K562 (cell line): ENCODE data around the gene AP1S3. TPM values are rescaled to one million over a fixed set of nuclear protein-coding genes. Genes with fewer than 3 reads are reported as not detected.

Experiments
- ATAC-seq: fragments of 200-7000 bp; cut with Tn5 transposase; 3 replicates; pipeline ENCODE4 v1.9.1; 2020; ENCODE audit warnings: moderate library complexity
- BruUV-seq: library from RNA; stranded (reverse); fragments of 400-500 nt; replicated peaks from 2 replicates; lab custom pipeline; 2021; lab: Mats Ljungman, UMichigan
- CTCF ChIA-PET: fragments of 300-600 bp; formaldehyde crosslinking; extraction: SDS; loops from one replicate; lab custom pipeline; 2021; ENCODE audit warnings: low intra/inter-chr PET ratio; lab: Yijun Ruan, JAX
- POLR2A ChIA-PET: fragments of 300-600, 350-650 bp; sonication (Branson Sonifier 250); formaldehyde crosslinking; extraction: SDS; loops from one replicate; lab custom pipeline; 2021; ENCODE audit warnings: antibody characterized with exemption, inconsistent platforms; lab: Yijun Ruan, JAX
- DNase-seq, 4 experiments: peaks; one replicate each; pipeline versions ENCODE4 v3.0.0 to v3.0.0-alpha.2; 2011 to 2018; ENCODE audit warnings: low spot score in 3 of 4, mixed read lengths in 3 of 4; ENCODE audit errors: extremely low read depth in 1 of 4
- FAIRE-seq: peaks from 2 replicates; lab custom pipeline; 2011; peaks lifted over from hg19 to GRCh38; lab: Jason Lieb, UNC
- H2AFZ ChIP-seq: 2 replicates; pipeline ENCODE4 v1.6.0; 2011; ENCODE audit warnings: low read depth, low read length, control low read depth, inconsistent platforms
- H3K27ac ChIP-seq: fragments of 200-600 bp; 3 replicates; pipeline ENCODE4 v1.8.0; 2011; ENCODE audit warnings: low read depth, mild to moderate bottlenecking, control low read depth, inconsistent platforms, low read length, moderate library complexity, mixed read lengths; ENCODE audit errors: extremely low read depth
- H3K27me3 ChIP-seq, 2 experiments: fragments of 300-600 bp in 1 of 2; 2 replicates in 1 of 2; 3 replicates in 1 of 2; pipeline versions ENCODE4 v1.6.0 to v1.8.0; 2011; ENCODE audit warnings: inconsistent platforms in 2 of 2, low read length in 2 of 2, mild to moderate bottlenecking in 1 of 2, mixed read lengths in 1 of 2, moderate library complexity in 1 of 2; ENCODE audit not compliant: control insufficient read depth in 2 of 2, insufficient read depth in 2 of 2
- H3K36me3 ChIP-seq: fragments of 300-600 bp; 3 replicates; pipeline ENCODE4 v1.8.0; 2011; ENCODE audit warnings: mild to moderate bottlenecking, low read length, inconsistent platforms; ENCODE audit not compliant: control insufficient read depth, insufficient read depth
- H3K4me1 ChIP-seq, 2 experiments: fragments of 200-600 bp in 1 of 2; replicated peaks in 1 of 2; 2 replicates in 1 of 2; 3 replicates in 1 of 2; pipeline versions ENCODE4 v1.5.1 to v1.8.0; 2011; ENCODE audit warnings: inconsistent platforms in 2 of 2, low read length in 2 of 2, mild to moderate bottlenecking in 1 of 2, mixed read lengths in 1 of 2, moderate library complexity in 1 of 2; ENCODE audit not compliant: control insufficient read depth in 2 of 2, insufficient read depth in 2 of 2
- H3K4me2 ChIP-seq: 2 replicates; pipeline ENCODE4 v1.6.1; 2011; ENCODE audit warnings: low read length, control low read depth, inconsistent platforms, mixed read lengths; ENCODE audit not compliant: insufficient read depth
- H3K4me3 ChIP-seq: fragments of 200-600 bp; sonication (generic), shearing (Covaris generic); 2 replicates; pipeline ENCODE4 v1.5.1; 2016; ENCODE audit warnings: control low read depth, inconsistent platforms
- H3K79me2 ChIP-seq: fragments of 200-600 bp; 3 replicates; pipeline ENCODE4 v1.8.0; 2011; ENCODE audit warnings: low read length, inconsistent platforms; ENCODE audit not compliant: control insufficient read depth, insufficient read depth
- H3K9ac ChIP-seq, 2 experiments: 2 replicates each; pipeline versions ENCODE4 v1.6.0 to v1.6.1; 2011; ENCODE audit warnings: low read depth in 2 of 2, low read length in 2 of 2, control low read depth in 1 of 2, inconsistent platforms in 1 of 2, mild to moderate bottlenecking in 1 of 2, mixed read lengths in 1 of 2; ENCODE audit not compliant: insufficient read depth in 1 of 2
- H3K9me1 ChIP-seq: one replicate; pipeline ENCODE4 v1.6.0; 2011; ENCODE audit warnings: inconsistent platforms, mild to moderate bottlenecking, low read length, moderate library complexity; ENCODE audit not compliant: control insufficient read depth, insufficient read depth
- H3K9me3 ChIP-seq: replicated peaks from 2 replicates; pipeline ENCODE4 v1.5.1; 2011; ENCODE audit warnings: low read depth, low read length, inconsistent platforms; ENCODE audit not compliant: control insufficient read depth, insufficient read depth
- H4K20me1 ChIP-seq: replicated peaks from 2 replicates; pipeline ENCODE4 v1.6.1; 2011; ENCODE audit warnings: low read length, inconsistent platforms, mixed read lengths; ENCODE audit not compliant: control insufficient read depth, insufficient read depth
- BRD4 ChIP-seq: fragments of 200-600 bp; sonication (generic); IDR thresholded peaks from 2 replicates; pipeline ENCODE4 v1.6.1; 2017; ENCODE audit warnings: inconsistent platforms
- CHD4 ChIP-seq: fragments of 200-600 bp; sonication (generic); IDR thresholded peaks from 3 replicates; pipeline ENCODE4 v1.6.1; 2012; ENCODE audit warnings: low read depth, mild to moderate bottlenecking, mixed read lengths, low read length, inconsistent platforms; ENCODE audit not compliant: insufficient read depth, insufficient replicate concordance, poor library complexity, severe bottlenecking
- ELK3 ChIP-seq: fragments of 450-650 bp; formaldehyde crosslinking; IDR thresholded peaks from 2 replicates; pipeline ENCODE4 v1.4.0; 2020; ENCODE audit warnings: mild to moderate bottlenecking
- GTF2F1 ChIP-seq: IDR thresholded peaks from 2 replicates; pipeline ENCODE4 v1.6.1; 2011; ENCODE audit warnings: low read depth, low read length, improper control_type of control experiment
- HDGF ChIP-seq: fragments of 450-650 bp; IDR thresholded peaks from 2 replicates; pipeline ENCODE4 v1.6.1; 2016
- KHSRP ChIP-seq: fragments of 450-650 bp; IDR thresholded peaks from 2 replicates; pipeline ENCODE4 v1.6.1; 2017
- MYC ChIP-seq, 2 experiments: fragments of 250-450 bp in 1 of 2; sonication (Bioruptor Pico) in 1 of 2; IDR thresholded peaks; 2 replicates each; pipeline versions ENCODE4 v1.5.1 to v1.6.1; 2012 to 2021; ENCODE audit warnings: low read depth in 2 of 2, borderline replicate concordance in 1 of 2, improper control_type of control experiment in 1 of 2, low read length in 1 of 2, mild to moderate bottlenecking in 1 of 2, moderate library complexity in 1 of 2
- RNF2 ChIP-seq: sonication (generic); IDR thresholded peaks from 2 replicates; pipeline ENCODE4 v1.6.1; 2016
- TFE3 ChIP-seq: fragments of 450-650 bp; formaldehyde crosslinking; IDR thresholded peaks from 2 replicates; pipeline ENCODE4 v1.4.0; 2020; ENCODE audit warnings: mild to moderate bottlenecking, mixed read lengths
- ZBTB43 ChIP-seq: sonication (generic); formaldehyde crosslinking; IDR thresholded peaks from 2 replicates; pipeline ENCODE4 v1.8.0; 2023; ENCODE audit warnings: mild to moderate bottlenecking, missing genetic modification reagents
- ZNF263 ChIP-seq: sonication (generic); formaldehyde crosslinking; IDR thresholded peaks from 2 replicates; pipeline ENCODE4 v1.8.0; 2022; ENCODE audit warnings: mild to moderate bottlenecking, missing genetic modification reagents, borderline replicate concordance
- ZNF592 ChIP-seq: fragments of 450-650 bp; IDR thresholded peaks from 2 replicates; pipeline ENCODE4 v1.6.1; 2017; ENCODE audit warnings: antibody characterized with exemption, mild to moderate bottlenecking
- WGBS: fragments of 100-300 bp; shearing (Covaris generic); methylation state at CpG from one replicate; pipeline ENCODE4 v1.1.6; 2016; ENCODE audit warnings: low coverage, mixed read lengths; ENCODE audit not compliant: insufficient coverage; ENCODE audit errors: missing lambda C conversion rate; 5-methylcytosine and 5-hydroxymethylcytosine counted together
- in situ Hi-C: fragments of 300-500 bp; cut with MboI; formaldehyde crosslinking; loops from 4 replicates; pipeline ENCODE4 v1.15.0; 2018; ENCODE audit warnings: inconsistent platforms, mixed read lengths
- intact Hi-C: fragments of 100-400 bp; cut with micrococcal nuclease; formaldehyde crosslinking; loops from 2 replicates; pipeline ENCODE4 v1.14.2; 2022
- polyA plus RNA-seq, 8 experiments: library from polyadenylated mRNA; depleted of rRNA in 4 of 8; stranded (reverse) in 5 of 8; unstranded in 3 of 8; fragments of >200 nt; fragmentation: Nextera tagmentation in 2 of 8; fragmentation: Illumina TruSeq in 1 of 8; extraction: Ambion mirVana in 2 of 8; extraction: Trizol in 1 of 8; gene quantifications; 2 replicates each; pipeline versions ENCODE4 v1.2.1 to v1.2.3, GENCODE V29; 2011 to 2014; ENCODE audit warnings: inconsistent platforms in 1 of 8, missing spikeins in 1 of 8
- total RNA-seq, 7 experiments: library from RNA; depleted of rRNA in 6 of 7; stranded (reverse); fragments of >200 nt in 6 of 7; fragmentation: Illumina TruSeq in 2 of 7; extraction: Trizol in 2 of 7; gene quantifications; 2 replicates each; pipeline versions ENCODE4 v1.2.1 to v1.2.3, GENCODE V29; 2011 to 2021; ENCODE audit warnings: low replicate concordance in 1 of 7

AP1S3 gene
- total and polyA plus RNA-seq, 9 of the 15 experiments (the other 6 are each of a cell fraction or from before 2014, with no cell fraction given): 0.50 to 3.8 (median 2.1) TPM

GRCh38 chr2:223758131-223758840 lies 79.1 kb downstream of the AP1S3 start:
- Histone ChIP-seq H3K27ac (no peak overlapping the region), H3K9me1 (no peaks in the 10 kb centered on the region), H3K79me2 (no peaks in the 10 kb centered on the region), H2AFZ (no peak overlapping the region), H3K4me2 (no peak overlapping the region), H3K9me3 (no peaks in the 10 kb centered on the region), H3K4me3 (no peak overlapping the region), H3K4me1 (no peaks in the 10 kb centered on the region), H3K36me3 (no peaks in the 10 kb centered on the region), H3K9ac (no peak overlapping the region), H4K20me1 (no peaks in the 10 kb centered on the region), H3K27me3 (no peaks in the 10 kb centered on the region)
- WGBS: 47% methylated on average over 4 of the region's 4 CpGs
- intact Hi-C loops: no loop called here
- POLR2A ChIA-PET: no interaction called here
- ATAC-seq (no peak), FAIRE-seq (no peak), DNase-seq (no peak)
- BruUV-seq: no TSS peak
- in situ Hi-C loops: no loop called here
- CTCF ChIA-PET: no interaction called here
- TF ChIP-seq ZNF592 (no peak), BRD4 (no peak), ZNF263 (CRISPR knock-in tag) (no peak), MYC (IDR thresholded peaks at IDR 0.05; ENCODE audit: low read depth, low read length) (no peak), MYC (CRISPR knock-in tag; IDR thresholded peaks at IDR 0.05; ENCODE audit: borderline replicate concordance, low read depth) (no peak), ELK3 (no peak), ZBTB43 (CRISPR knock-in tag) (no peak), RNF2 (no peak), GTF2F1 (no peak), KHSRP (no peak), TFE3 (CRISPR knock-in tag) (no peak), CHD4 (no peak), HDGF (no peak)
